AG09319 (cell line): ENCODE results near the gene WASHC4.
A peak's percentile ranks its signal among the peaks of the same experiment; 100 is the strongest.
"Not testable (repeated sequence)": the region's sequence is repeated elsewhere in the genome, so short reads cannot be mapped to it uniquely, and the experiment has no call there.

Experiments
- DNase-seq: peaks from one replicate; pipeline ENCODE4 v3.0.0-alpha.2; 2010; ENCODE audit warnings: low read depth; ENCODE audit errors: extremely low read depth
- TF ChIP-seq, protein P1 (sequence below): IDR thresholded peaks from 2 replicates; pipeline ENCODE4 v1.5.1; 2011; ENCODE audit warnings: low read depth, mild to moderate bottlenecking, inconsistent platforms, low read length, moderate library complexity

Gene WASHC4

GRCh38 chr12:105167346-105167745 lies 59.8 kb downstream of the WASHC4 start:
- TF ChIP-seq, protein P1, sequence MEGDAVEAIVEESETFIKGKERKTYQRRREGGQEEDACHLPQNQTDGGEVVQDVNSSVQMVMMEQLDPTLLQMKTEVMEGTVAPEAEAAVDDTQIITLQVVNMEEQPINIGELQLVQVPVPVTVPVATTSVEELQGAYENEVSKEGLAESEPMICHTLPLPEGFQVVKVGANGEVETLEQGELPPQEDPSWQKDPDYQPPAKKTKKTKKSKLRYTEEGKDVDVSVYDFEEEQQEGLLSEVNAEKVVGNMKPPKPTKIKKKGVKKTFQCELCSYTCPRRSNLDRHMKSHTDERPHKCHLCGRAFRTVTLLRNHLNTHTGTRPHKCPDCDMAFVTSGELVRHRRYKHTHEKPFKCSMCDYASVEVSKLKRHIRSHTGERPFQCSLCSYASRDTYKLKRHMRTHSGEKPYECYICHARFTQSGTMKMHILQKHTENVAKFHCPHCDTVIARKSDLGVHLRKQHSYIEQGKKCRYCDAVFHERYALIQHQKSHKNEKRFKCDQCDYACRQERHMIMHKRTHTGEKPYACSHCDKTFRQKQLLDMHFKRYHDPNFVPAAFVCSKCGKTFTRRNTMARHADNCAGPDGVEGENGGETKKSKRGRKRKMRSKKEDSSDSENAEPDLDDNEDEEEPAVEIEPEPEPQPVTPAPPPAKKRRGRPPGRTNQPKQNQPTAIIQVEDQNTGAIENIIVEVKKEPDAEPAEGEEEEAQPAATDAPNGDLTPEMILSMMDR: no peak
- DNase-seq: peak; percentile 4

DNA sequence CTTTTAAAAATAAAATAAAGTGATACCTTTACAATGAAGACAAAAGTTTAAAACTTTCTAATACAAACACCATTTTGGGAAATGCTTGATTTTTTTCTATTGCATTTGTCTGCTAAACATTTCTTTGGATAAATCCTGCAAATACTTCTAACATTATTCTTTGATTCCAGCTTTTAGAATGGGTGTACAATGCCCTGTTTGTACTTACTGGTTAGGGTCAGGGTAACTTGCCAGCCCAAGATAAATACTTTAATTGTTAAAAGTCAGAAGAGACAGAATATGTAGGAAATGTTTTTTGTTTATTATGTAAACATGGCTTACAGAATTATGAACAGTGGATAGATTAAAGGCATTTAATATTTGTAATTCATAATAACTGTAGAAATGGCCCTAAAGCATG lies 60.5 kb downstream of the WASHC4 start:
- TF ChIP-seq, protein P1: no peak
- no peak for DNase-seq

GRCh38 chr12:105170139-105170538 lies 62.6 kb downstream of the WASHC4 start:
- TF ChIP-seq, protein P1: no peak
- DNase-seq: no peak

- TF ChIP-seq, protein P1: no peak
- no peak for DNase-seq
Observed at GRCh38 chr12:105171691-105172436, 64.3 kb downstream of the WASHC4 start.

- no peak for DNase-seq
- TF ChIP-seq, protein P1: no peak
Observed at GRCh38 chr12:105175397-105175990, 68.0 kb downstream of the WASHC4 start.

- no peak for DNase-seq
- TF ChIP-seq, protein P1: no peak
Observed at GRCh38 chr12:105177208-105177607, 69.7 kb downstream of the WASHC4 start.

DNA sequence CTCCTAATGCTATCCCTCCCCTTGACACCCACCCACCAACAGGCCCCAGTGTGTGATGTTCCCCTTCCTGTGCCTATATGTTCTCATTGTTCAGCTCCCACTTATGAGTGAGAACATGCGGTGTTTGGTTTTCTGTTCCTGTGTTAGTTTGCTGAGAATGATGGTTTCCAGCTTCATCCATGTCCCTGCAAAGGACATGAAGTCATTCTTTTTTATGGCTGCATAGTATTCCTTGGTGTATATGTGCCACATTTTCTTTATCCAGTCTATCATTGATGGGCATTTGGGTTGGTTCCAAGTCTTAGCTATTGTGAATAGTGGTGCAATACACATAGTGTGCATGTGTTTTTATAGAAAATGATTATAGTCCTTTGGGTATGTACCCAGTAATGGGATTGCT lies 71.6 kb downstream of the WASHC4 start:
- not testable (repeated sequence) for DNase-seq

GRCh38 chr12:105183406-105183805 lies 75.9 kb downstream of the WASHC4 start:
- not testable (repeated sequence) for DNase-seq

GRCh38 chr12:105183976-105184375 lies 76.4 kb downstream of the WASHC4 start:
- DNase-seq: not testable (repeated sequence)
